Measurements from ENCODE around the gene ANTXR2. TPM values are rescaled to one million over a fixed set of nuclear protein-coding genes. Genes with fewer than 3 reads are reported as not detected.

Gene ANTXR2
- total RNA-seq, 2 experiments from 2014 or later: 3.0 to 3.6 TPM

DNA sequence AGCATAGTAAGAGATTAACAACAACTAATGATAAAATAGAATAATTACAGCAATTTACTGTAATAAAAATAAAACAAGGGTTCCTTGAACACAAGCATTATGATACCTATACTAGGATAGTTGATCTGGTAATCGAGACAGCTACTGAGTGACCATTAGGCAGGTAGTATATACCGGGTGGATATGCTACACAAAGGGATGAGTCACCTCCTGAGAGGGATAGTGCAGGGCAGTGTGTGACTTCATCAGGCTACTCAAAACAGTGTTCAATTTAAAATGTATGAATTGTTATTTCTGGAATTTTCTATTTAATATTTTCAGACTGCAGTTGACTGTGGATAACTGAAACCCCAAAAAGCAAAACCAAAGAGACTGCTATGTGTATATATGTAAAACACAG, 9.7 kb upstream of the ANTXR2 start:
- ChIA-PET POLR2A (interaction anchor here (0.5 to 0.7 kb wide), 2 partner anchors 78 to 300 kb away, joined by 3 read pairs; no protein-coding TSS in a partner anchor), CTCF (no interaction called here)
- intact Hi-C loops (cut with micrococcal nuclease): no loop called here
- H3K4me1 Mint-ChIP-seq (ENCODE audit: low read depth): peaks cover 13% of the 10 kb centered on the region
- TF ChIP-seq, protein P1, sequence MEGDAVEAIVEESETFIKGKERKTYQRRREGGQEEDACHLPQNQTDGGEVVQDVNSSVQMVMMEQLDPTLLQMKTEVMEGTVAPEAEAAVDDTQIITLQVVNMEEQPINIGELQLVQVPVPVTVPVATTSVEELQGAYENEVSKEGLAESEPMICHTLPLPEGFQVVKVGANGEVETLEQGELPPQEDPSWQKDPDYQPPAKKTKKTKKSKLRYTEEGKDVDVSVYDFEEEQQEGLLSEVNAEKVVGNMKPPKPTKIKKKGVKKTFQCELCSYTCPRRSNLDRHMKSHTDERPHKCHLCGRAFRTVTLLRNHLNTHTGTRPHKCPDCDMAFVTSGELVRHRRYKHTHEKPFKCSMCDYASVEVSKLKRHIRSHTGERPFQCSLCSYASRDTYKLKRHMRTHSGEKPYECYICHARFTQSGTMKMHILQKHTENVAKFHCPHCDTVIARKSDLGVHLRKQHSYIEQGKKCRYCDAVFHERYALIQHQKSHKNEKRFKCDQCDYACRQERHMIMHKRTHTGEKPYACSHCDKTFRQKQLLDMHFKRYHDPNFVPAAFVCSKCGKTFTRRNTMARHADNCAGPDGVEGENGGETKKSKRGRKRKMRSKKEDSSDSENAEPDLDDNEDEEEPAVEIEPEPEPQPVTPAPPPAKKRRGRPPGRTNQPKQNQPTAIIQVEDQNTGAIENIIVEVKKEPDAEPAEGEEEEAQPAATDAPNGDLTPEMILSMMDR (IDR thresholded peaks at IDR 0.05): no peak
- no peak overlapping the region for H3K27ac Mint-ChIP-seq
- H3K36me3 Mint-ChIP-seq (ENCODE audit: low read depth): no peaks in the 10 kb centered on the region
- DNase-seq (no peak), ATAC-seq (no peak)
- no peaks in the 10 kb centered on the region for H3K9me3 Mint-ChIP-seq
- no peak overlapping the region for H3K4me3 Mint-ChIP-seq
- H3K27me3 Mint-ChIP-seq: no peaks in the 10 kb centered on the region

DNA sequence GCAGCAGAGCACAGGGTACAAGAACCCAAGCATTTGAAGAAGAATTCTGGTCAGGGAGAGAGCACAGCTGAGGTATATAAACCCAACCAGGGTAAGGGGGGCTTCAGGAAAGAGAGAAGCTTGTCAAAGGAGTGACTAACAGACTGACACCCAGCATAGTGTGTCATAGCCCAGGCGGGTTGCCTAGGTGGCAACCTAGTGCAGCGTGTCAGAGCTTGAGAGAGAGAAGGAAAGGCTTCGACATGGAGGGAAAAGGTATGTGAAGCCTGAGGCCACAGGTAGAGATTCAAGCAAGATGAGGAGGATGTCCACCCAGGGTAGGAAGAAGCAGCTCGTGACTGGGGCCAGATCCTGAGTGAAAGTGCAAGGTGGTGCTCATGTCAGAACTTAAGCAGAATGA, 8.5 kb upstream of the ANTXR2 start:
- H3K27me3 Mint-ChIP-seq: no peaks in the 10 kb centered on the region
- H3K27ac Mint-ChIP-seq: no peak overlapping the region
- intact Hi-C loops (cut with micrococcal nuclease): no loop called here
- no peaks in the 10 kb centered on the region for H3K36me3 Mint-ChIP-seq (ENCODE audit: low read depth)
- POLR2A ChIA-PET: no interaction called here
- CTCF ChIA-PET: interaction anchor here (0.9 to 2.8 kb wide), 4 partner anchors 9 to 121 kb away, joined by 3 to 9 read pairs (median 4); no protein-coding TSS in a partner anchor
- peaks cover 21% of the 10 kb centered on the region for H3K4me1 Mint-ChIP-seq (ENCODE audit: low read depth)
- H3K9me3 Mint-ChIP-seq: no peaks in the 10 kb centered on the region
- TF ChIP-seq, protein P1 (IDR thresholded peaks at IDR 0.05): no peak
- ATAC-seq: peak; percentile 29
- peak; percentile 11 for DNase-seq
- no peak overlapping the region for H3K4me3 Mint-ChIP-seq

DNA sequence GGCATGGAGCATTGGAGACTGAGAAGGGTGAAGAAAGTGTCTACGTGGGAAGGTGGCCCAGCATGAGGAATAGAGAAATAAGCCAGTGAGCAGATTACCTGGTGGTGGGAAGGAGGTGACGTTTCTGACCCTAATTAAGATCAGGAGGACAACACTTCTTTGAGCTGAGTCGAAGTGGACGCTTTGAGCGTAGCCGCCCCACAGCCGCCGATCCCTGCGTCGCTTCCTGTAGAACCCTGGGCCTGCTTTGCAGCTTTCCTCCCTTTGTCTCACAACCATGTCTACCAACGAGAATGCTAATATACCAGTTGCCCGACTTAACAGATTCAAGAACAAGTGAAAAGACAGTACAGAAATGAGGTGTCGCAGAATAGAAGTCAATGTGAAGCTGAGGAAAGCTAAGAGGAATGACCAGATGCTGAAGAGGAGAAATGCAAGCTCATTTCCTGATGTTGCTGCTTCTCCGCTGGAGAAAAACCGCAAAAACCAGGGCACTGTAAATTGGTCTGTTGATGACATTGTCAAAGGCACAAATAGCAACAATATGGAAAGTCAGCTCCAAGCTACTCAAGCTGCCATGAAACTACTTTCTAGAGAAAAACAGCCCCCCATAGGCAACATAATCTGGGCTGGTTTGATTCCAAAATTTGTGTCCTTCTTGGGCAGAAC, 6.4 kb upstream of the ANTXR2 start:
- CTCF ChIA-PET: interaction anchor here (2.0 to 2.8 kb wide), 3 partner anchors 46 to 105 kb away, joined by 8 to 11 read pairs (median 9); no protein-coding TSS in a partner anchor
- POLR2A ChIA-PET: interaction anchor here (0.9 to 1.0 kb wide), 2 partner anchors 8 to 10 kb away, joined by 3 to 4 read pairs; no protein-coding TSS in a partner anchor
- TF ChIP-seq, protein P1 (IDR thresholded peaks at IDR 0.05): no peak
- DNase-seq (no peak), ATAC-seq (no peak)
- H3K27ac Mint-ChIP-seq: no peak overlapping the region
- H3K4me1 Mint-ChIP-seq (ENCODE audit: low read depth): peaks cover 41% of the 10 kb centered on the region
- intact Hi-C loops (cut with micrococcal nuclease): no loop called here
- H3K4me3 Mint-ChIP-seq: no peak overlapping the region
- no peaks in the 10 kb centered on the region for H3K27me3 Mint-ChIP-seq
- no peaks in the 10 kb centered on the region for H3K36me3 Mint-ChIP-seq (ENCODE audit: low read depth)
- H3K9me3 Mint-ChIP-seq: no peaks in the 10 kb centered on the region

GRCh38 chr4:80078346-80079092, 5.5 kb upstream of the ANTXR2 start:
- TF ChIP-seq, protein P1 (IDR thresholded peaks at IDR 0.05): no peak
- POLR2A ChIA-PET: interaction anchor here (0.7 to 1.0 kb wide), 6 partner anchors 9 to 71 kb away, joined by 3 to 4 read pairs (median 3); no protein-coding TSS in a partner anchor
- CTCF ChIA-PET: interaction anchor here (1.1 to 2.8 kb wide), 6 partner anchors 52 to 137 kb away, joined by 3 to 11 read pairs (median 4); no protein-coding TSS in a partner anchor
- intact Hi-C loops (cut with micrococcal nuclease): no loop called here
- H3K36me3 Mint-ChIP-seq (ENCODE audit: low read depth): no peaks in the 10 kb centered on the region
- H3K4me1 Mint-ChIP-seq (ENCODE audit: low read depth): peaks cover 50% of the 10 kb centered on the region
- ATAC-seq (no peak), DNase-seq (no peak)
- H3K27me3 Mint-ChIP-seq: no peaks in the 10 kb centered on the region
- no peaks in the 10 kb centered on the region for H3K9me3 Mint-ChIP-seq
- H3K27ac Mint-ChIP-seq: no peak overlapping the region
- H3K4me3 Mint-ChIP-seq: no peak overlapping the region

Measured in activated CD8-positive, alpha-beta T cell treated with anti-CD3 and anti-CD28 coated beads for 36 hours (primary cell).